DMS 273 (cell line): Measurements from ENCODE around the gene TRIM40.

Source experiments
- DNase-seq: peaks from one replicate; lab custom pipeline; 2025; ENCODE audit not compliant: unreplicated experiment; lab: John Stamatoyannopoulos, UW

Gene TRIM40

DNA sequence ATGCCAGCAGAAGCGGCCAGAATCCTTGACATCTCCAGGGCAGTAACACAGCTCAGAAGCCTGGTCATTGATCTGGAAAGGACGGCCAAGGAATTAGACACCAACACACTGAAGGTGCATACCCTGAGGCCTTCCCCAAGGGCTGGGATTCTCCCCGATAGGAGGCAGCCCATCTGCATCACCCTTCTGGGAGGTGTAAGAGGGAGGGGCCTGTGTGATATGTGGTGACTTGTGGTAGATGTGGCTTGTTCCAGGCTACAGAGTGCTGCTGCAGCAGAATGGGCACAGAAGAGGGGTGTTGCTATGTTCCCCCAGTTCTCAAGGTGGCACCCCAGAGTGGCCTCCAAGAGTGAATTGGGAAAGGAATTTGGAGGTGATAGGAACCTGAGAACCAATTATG, 11.2 kb downstream of the TRIM40 start:
- DNase-seq = no peak

- peak; percentile 17 for DNase-seq
These were observed 13.3 kb downstream of the TRIM40 start for GRCh38 chr6:30149234-30149633.

GRCh38 chr6:30149858-30150550, 14.1 kb downstream of the TRIM40 start:
- DNase-seq = no peak

DNA sequence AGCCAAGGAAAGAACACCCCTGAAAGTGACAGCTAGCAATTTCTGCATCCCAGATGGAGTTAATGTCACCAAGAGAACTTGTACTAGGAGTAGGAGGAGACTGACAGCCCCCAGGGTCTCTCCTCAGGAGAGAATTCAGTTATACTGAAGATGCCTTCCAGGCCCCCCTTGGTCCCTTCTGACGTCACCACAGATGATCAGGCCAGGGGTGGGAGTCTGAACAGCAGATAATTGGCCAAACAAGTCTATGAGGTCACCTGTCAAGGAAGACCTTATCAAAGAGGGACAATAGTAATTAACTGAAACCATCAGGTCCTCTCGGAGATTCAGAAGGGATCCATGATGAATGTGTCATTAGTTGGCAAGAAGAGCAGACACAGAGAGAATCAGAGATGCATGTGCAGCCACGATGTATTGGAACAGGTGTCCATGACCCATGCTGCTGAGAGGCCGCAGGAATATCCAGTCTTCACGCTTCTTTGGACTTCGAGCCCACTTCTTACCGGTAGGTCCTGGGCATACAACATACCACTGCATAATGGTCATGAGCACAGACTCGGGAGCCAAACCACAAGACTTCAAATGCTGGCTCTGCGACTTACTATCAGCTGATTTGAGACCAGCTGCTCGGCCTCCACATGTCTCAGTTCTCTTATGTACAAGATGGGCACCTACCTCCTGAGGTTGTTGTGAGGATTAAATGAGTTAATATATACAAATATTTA, 14.9 kb downstream of the TRIM40 start:
- no peak for DNase-seq

GRCh38 chr6:30151580-30151979, 15.6 kb downstream of the TRIM40 start:
- DNase-seq = no peak

- DNase-seq = no peak
These were observed 16.2 kb downstream of the TRIM40 start for GRCh38 chr6:30152016-30152673.

- DNase-seq = no peak
These were observed 17.1 kb downstream of the TRIM40 start for GRCh38 chr6:30152910-30153610.

DNA sequence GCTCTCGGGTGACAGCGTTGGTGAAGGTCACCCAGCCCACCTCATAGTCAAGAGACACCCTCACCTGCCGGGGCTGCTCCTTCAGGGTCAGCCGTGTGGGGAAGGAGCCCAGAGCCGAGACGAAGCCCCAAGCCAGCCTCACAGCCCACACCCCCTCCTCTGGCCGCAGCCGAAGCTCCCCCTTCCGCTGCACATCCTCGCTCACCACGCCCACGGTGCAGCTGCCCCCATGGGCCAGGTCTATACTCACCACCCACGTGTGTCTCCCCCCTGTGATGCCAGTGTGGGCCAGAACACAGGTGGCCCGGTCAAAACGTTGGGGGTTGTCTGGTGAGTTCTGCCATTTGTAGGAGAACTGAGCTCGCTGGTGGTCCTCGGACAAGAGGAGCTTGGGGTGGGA, 18.1 kb downstream of the TRIM40 start:
- DNase-seq = no peak

GRCh38 chr6:30154709-30155519, 19.0 kb downstream of the TRIM40 start:
- DNase-seq = peak; percentile 64

GRCh38 chr6:30155520-30156261, 19.8 kb downstream of the TRIM40 start:
- no peak for DNase-seq

DNA sequence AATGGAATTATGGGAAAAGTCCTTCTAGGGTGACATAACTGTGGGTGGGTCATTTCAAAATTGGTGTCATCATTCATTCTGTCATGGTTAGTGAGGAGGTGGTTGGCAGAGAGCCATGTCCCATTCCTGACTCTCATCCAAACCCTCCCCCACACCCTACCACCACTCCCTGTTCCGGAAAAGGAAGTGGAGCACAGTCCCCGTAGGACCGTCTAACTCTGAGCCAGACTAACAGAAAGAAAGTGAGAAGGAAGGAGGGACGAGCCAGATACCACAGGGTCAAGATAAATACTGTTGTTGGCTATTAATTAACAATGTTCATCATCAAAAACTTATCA, 20.3 kb downstream of the TRIM40 start:
- no peak for DNase-seq

- no peak for DNase-seq
These were observed 20.8 kb downstream of the TRIM40 start for GRCh38 chr6:30156774-30157173.

GRCh38 chr6:30157581-30157980, 21.6 kb downstream of the TRIM40 start:
- DNase-seq = no peak

DNA sequence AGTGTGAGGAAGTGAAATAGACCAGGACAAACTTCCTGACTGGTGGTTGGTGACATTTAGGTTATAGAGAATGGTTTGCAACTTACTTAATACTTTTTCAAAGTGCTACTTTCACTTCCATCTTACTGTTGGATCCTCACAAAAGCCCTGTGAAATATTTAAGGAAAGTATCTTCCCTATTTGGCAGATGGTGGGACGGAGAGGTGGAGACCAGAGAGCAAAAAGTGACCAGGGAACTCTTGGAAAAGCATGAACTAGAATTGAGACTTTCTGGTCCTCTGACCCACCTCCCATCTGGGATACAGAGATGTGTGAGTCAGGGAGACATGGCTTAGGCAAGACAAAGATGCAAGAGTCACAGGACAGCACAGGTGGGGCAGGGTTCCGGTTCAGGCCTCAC, 22.1 kb downstream of the TRIM40 start:
- DNase-seq = no peak

GRCh38 chr6:30158475-30159040, 22.6 kb downstream of the TRIM40 start:
- DNase-seq = no peak

DNA sequence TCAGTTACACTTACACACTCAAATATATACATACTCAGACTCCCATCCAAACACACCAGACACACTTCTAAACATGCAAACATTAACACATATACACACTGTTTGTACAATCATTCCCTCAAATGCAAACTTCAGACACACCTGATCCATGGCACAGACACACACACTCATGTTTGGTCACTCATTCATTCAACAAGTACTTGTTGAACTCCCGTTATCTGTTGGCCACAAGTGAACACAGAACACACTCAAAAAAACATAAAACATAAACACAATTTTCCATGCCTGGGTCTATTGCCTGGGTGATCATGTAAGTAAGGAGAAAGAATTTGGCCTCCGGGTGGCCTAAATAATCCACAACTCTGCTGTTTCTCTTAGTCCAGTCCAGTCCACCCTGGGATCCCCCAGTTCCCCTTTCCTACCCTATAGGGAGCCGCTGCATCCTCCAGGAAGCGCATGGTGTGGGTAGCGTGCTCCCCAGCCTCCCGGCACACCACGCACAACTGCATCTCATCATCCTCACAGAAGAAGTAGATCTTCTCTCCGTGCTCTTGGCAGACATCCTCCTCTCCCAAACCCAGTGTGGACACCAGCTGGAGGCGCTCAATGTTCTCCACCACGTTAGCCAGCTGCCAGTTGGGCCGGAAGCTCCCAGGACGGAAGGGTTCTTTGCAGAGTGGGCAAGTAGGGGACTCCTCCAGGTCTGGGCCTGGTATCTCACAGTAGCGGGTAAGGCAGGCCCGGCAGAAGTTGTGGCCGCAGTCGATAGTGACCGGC, 24.3 kb downstream of the TRIM40 start:
- no peak for DNase-seq

GRCh38 chr6:30160785-30161531, 25.0 kb downstream of the TRIM40 start, which contains the start of gene TRIM10:
Gene TRIM10, minus strand, starts transcription at chr6:30161211. Its CDS starts 353 bp downstream, at chr6:30160858.
- DNase-seq = no peak
